ENCODE data around the gene CAPZA2. TPM values are rescaled to one million over a fixed set of nuclear protein-coding genes. Genes with fewer than 3 reads are reported as not detected.

Gene CAPZA2
- total and polyA plus RNA-seq, 2 experiments from 2014 or later, result 49.1 to 106 TPM

- H4K20me1 ChIP-seq (replicated peaks; ENCODE audit: insufficient read depth), result no peaks in the 10 kb centered on the region
- no peak overlapping the region for H3K4me2 ChIP-seq
- H3K79me2 ChIP-seq (replicated peaks; ENCODE audit: insufficient read depth), result peaks cover 14% of the 10 kb centered on the region
- H3K4me1 ChIP-seq (ENCODE audit: insufficient read depth), result peaks cover 27% of the 10 kb centered on the region
- TF ChIP-seq, protein P1, sequence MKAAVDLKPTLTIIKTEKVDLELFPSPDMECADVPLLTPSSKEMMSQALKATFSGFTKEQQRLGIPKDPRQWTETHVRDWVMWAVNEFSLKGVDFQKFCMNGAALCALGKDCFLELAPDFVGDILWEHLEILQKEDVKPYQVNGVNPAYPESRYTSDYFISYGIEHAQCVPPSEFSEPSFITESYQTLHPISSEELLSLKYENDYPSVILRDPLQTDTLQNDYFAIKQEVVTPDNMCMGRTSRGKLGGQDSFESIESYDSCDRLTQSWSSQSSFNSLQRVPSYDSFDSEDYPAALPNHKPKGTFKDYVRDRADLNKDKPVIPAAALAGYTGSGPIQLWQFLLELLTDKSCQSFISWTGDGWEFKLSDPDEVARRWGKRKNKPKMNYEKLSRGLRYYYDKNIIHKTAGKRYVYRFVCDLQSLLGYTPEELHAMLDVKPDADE (IDR thresholded peaks at IDR 0.05), result no peak
- TF ChIP-seq STAT1 (IDR thresholded peaks at IDR 0.05; ENCODE audit: unreplicated experiment) (no peak), ZNF331 (CRISPR knock-in tag; IDR thresholded peaks at IDR 0.05; ENCODE audit: low read depth) (no peak), EZH2phosphoT487 (IDR thresholded peaks at IDR 0.05; ENCODE audit: unreplicated experiment) (no peak), NANOG (IDR thresholded peaks at IDR 0.05; ENCODE audit: borderline replicate concordance) (no peak), JUNB (IDR thresholded peaks at IDR 0.05; ENCODE audit: unreplicated experiment) (no peak), REST (IDR thresholded peaks at IDR 0.05; ENCODE audit: unreplicated experiment) (no peak), ZNF114 (CRISPR knock-in tag; IDR thresholded peaks at IDR 0.05) (no peak), EZH2 (IDR thresholded peaks at IDR 0.05; ENCODE audit: low read depth, unreplicated experiment) (no peak), CREB1 (CRISPR knock-in tag; IDR thresholded peaks at IDR 0.05; ENCODE audit: low read depth) (no peak), POLR2AphosphoS5 (IDR thresholded peaks at IDR 0.05; ENCODE audit: low read depth) (no peak)
- TF ChIP-seq, protein P2, sequence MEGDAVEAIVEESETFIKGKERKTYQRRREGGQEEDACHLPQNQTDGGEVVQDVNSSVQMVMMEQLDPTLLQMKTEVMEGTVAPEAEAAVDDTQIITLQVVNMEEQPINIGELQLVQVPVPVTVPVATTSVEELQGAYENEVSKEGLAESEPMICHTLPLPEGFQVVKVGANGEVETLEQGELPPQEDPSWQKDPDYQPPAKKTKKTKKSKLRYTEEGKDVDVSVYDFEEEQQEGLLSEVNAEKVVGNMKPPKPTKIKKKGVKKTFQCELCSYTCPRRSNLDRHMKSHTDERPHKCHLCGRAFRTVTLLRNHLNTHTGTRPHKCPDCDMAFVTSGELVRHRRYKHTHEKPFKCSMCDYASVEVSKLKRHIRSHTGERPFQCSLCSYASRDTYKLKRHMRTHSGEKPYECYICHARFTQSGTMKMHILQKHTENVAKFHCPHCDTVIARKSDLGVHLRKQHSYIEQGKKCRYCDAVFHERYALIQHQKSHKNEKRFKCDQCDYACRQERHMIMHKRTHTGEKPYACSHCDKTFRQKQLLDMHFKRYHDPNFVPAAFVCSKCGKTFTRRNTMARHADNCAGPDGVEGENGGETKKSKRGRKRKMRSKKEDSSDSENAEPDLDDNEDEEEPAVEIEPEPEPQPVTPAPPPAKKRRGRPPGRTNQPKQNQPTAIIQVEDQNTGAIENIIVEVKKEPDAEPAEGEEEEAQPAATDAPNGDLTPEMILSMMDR (conservative IDR thresholded peaks at IDR 0.05; ENCODE audit: low read depth in 2 of 2), result no peak
- TF ChIP-seq, protein P3, sequence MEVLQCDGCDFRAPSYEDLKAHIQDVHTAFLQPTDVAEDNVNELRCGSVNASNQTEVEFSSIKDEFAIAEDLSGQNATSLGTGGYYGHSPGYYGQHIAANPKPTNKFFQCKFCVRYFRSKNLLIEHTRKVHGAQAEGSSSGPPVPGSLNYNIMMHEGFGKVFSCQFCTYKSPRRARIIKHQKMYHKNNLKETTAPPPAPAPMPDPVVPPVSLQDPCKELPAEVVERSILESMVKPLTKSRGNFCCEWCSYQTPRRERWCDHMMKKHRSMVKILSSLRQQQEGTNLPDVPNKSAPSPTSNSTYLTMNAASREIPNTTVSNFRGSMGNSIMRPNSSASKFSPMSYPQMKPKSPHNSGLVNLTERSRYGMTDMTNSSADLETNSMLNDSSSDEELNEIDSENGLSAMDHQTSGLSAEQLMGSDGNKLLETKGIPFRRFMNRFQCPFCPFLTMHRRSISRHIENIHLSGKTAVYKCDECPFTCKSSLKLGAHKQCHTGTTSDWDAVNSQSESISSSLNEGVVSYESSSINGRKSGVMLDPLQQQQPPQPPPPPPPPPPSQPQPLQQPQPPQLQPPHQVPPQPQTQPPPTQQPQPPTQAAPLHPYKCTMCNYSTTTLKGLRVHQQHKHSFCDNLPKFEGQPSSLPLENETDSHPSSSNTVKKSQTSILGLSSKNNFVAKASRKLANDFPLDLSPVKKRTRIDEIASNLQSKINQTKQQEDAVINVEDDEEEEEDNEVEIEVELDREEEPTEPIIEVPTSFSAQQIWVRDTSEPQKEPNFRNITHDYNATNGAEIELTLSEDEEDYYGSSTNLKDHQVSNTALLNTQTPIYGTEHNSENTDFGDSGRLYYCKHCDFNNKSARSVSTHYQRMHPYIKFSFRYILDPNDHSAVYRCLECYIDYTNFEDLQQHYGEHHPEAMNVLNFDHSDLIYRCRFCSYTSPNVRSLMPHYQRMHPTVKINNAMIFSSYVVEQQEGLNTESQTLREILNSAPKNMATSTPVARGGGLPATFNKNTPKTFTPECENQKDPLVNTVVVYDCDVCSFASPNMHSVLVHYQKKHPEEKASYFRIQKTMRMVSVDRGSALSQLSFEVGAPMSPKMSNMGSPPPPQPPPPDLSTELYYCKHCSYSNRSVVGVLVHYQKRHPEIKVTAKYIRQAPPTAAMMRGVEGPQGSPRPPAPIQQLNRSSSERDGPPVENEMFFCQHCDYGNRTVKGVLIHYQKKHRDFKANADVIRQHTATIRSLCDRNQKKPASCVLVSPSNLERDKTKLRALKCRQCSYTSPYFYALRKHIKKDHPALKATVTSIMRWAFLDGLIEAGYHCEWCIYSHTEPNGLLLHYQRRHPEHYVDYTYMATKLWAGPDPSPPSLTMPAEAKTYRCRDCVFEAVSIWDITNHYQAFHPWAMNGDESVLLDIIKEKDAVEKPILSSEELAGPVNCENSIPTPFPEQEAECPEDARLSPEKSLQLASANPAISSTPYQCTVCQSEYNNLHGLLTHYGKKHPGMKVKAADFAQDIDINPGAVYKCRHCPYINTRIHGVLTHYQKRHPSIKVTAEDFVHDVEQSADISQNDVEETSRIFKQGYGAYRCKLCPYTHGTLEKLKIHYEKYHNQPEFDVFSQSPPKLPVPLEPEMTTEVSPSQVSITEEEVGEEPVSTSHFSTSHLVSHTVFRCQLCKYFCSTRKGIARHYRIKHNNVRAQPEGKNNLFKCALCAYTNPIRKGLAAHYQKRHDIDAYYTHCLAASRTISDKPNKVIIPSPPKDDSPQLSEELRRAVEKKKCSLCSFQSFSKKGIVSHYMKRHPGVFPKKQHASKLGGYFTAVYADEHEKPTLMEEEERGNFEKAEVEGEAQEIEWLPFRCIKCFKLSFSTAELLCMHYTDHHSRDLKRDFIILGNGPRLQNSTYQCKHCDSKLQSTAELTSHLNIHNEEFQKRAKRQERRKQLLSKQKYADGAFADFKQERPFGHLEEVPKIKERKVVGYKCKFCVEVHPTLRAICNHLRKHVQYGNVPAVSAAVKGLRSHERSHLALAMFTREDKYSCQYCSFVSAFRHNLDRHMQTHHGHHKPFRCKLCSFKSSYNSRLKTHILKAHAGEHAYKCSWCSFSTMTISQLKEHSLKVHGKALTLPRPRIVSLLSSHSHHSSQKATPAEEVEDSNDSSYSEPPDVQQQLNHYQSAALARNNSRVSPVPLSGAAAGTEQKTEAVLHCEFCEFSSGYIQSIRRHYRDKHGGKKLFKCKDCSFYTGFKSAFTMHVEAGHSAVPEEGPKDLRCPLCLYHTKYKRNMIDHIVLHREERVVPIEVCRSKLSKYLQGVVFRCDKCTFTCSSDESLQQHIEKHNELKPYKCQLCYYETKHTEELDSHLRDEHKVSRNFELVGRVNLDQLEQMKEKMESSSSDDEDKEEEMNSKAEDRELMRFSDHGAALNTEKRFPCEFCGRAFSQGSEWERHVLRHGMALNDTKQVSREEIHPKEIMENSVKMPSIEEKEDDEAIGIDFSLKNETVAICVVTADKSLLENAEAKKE (CRISPR knock-in tag; IDR thresholded peaks at IDR 0.05), result no peak
- Mint-ChIP-seq H3K9me3 (no peaks in the 10 kb centered on the region), H3K4me3 (no peak overlapping the region), H3K36me3 (ENCODE audit: low read depth) (peaks cover 3% of the 10 kb centered on the region; the same call in 1 of the 3 replicates), H3K27ac (no peak overlapping the region), H3K27me3 (ENCODE audit: insufficient read depth, low read depth, poor library complexity) (peaks cover 6% of the 10 kb centered on the region), H3K4me1 (peaks cover 23% of the 10 kb centered on the region)
- H3K27me3 ChIP-seq (ENCODE audit: insufficient read depth), result no peaks in the 10 kb centered on the region
- no peaks in the 10 kb centered on the region for H3F3A ChIP-seq (replicated peaks; ENCODE audit: low read depth)
- no peak overlapping the region for H2AFZ ChIP-seq
- no peak for ATAC-seq
- H3K36me3 ChIP-seq (ENCODE audit: insufficient read depth), result no peaks in the 10 kb centered on the region
- H3K4me3 ChIP-seq, result no peak overlapping the region
- H3K27ac ChIP-seq (ENCODE audit: low read depth), result no peak overlapping the region
- no peak for DNase-seq (ENCODE audit: low spot score)
- H3K9me2 ChIP-seq (ENCODE audit: insufficient read depth), result no peaks in the 10 kb centered on the region
Observed at GRCh38 chr7:116950889-116951351, 88.5 kb downstream of the CAPZA2 start.

Data from GM23338 (cell line).